Lung (tissue), 12 donors: ENCODE data around the gene BAG2. TPM values are rescaled to one million over a fixed set of nuclear protein-coding genes. Genes with fewer than 3 reads are reported as not detected.

Experiments
- ATAC-seq: fragments of 200-7000 bp; cut with Tn5 transposase; one replicate; pipeline ENCODE4 v1.9.1; 2020; ENCODE audit warnings: moderate number of reproducible peaks; ENCODE audit not compliant: insufficient read depth, low FRiP score
- DNase-seq, 3 donors: peaks; one replicate each; pipeline ENCODE4 v3.0.0-alpha.2; 2013 to 2017
- H3K27ac ChIP-seq, 2 donors: one replicate each; pipeline ENCODE4 v1.5.1; 2013; ENCODE audit warnings: mild to moderate bottlenecking in 2 of 2, moderate library complexity in 2 of 2, control low read depth in 1 of 2, inconsistent platforms in 1 of 2, low read depth in 1 of 2, low read length in 1 of 2
- H3K27me3 ChIP-seq, 3 donors: one replicate each; pipeline ENCODE4 v1.5.1; 2013; ENCODE audit warnings: low read length in 2 of 3; ENCODE audit not compliant: control insufficient read depth in 3 of 3, insufficient read depth in 3 of 3
- H3K36me3 ChIP-seq, 4 donors: one replicate each; pipeline ENCODE4 v1.5.1; 2013; ENCODE audit warnings: low read length in 4 of 4, mild to moderate bottlenecking in 1 of 4, moderate library complexity in 1 of 4; ENCODE audit not compliant: control insufficient read depth in 4 of 4, insufficient read depth in 4 of 4
- H3K4me1 ChIP-seq, 5 donors: one replicate each; pipeline ENCODE4 v1.5.1; 2013; ENCODE audit warnings: low read length in 5 of 5, mild to moderate bottlenecking in 2 of 5, moderate library complexity in 1 of 5; ENCODE audit not compliant: control insufficient read depth in 5 of 5, insufficient read depth in 5 of 5
- H3K4me3 ChIP-seq: one replicate; pipeline ENCODE4 v1.5.1; 2013; ENCODE audit warnings: mild to moderate bottlenecking, control low read depth, moderate library complexity
- H3K9ac ChIP-seq, 2 donors: one replicate each; pipeline ENCODE4 v1.5.1; 2013; ENCODE audit warnings: low read length in 2 of 2, control low read depth in 1 of 2; ENCODE audit not compliant: insufficient read depth in 1 of 2
- H3K9me3 ChIP-seq, 4 donors: one replicate each; pipeline ENCODE4 v1.5.1; 2013; ENCODE audit warnings: low read length in 3 of 4, mild to moderate bottlenecking in 1 of 4, moderate library complexity in 1 of 4; ENCODE audit not compliant: control insufficient read depth in 4 of 4, insufficient read depth in 3 of 4
- WGBS, 2 donors: extraction: QIAGEN DNeasy Blood & Tissue Kit; methylation state at CpG; one replicate each; pipeline ENCODE4 v1.1.7; 2013; 5-methylcytosine and 5-hydroxymethylcytosine counted together
- polyA plus RNA-seq, 2 donors: library from polyadenylated mRNA; stranded (reverse); fragments of 200-250 nt; gene quantifications; one replicate each; pipeline ENCODE4 v1.2.1, GENCODE V29; 2013
- total RNA-seq, 2 donors: library from RNA; depleted of rRNA in 1 of 2; stranded (reverse); fragments of >200 nt in 1 of 2; gene quantifications; one replicate each; pipeline ENCODE4 v1.2.1, GENCODE V29; 2014 to 2021
- TF ChIP-seq, protein P1 (sequence below): IDR thresholded peaks from 2 replicates; pipeline ENCODE4 v1.5.1; 2012; ENCODE audit warnings: mild to moderate bottlenecking; ENCODE audit errors: control extremely low read depth, extremely low read depth
- donor health status: control.
- donor health status: control.
- donor health status: Bipolar disorder and iron deficiency.
- donor health status: healthy.
- donor health status: DM: yes; HTN: yes; CAD: no.

BAG2 gene
- total and polyA plus RNA-seq, 4 donors = 2.4 to 8.0 (median 4.7) TPM

DNA sequence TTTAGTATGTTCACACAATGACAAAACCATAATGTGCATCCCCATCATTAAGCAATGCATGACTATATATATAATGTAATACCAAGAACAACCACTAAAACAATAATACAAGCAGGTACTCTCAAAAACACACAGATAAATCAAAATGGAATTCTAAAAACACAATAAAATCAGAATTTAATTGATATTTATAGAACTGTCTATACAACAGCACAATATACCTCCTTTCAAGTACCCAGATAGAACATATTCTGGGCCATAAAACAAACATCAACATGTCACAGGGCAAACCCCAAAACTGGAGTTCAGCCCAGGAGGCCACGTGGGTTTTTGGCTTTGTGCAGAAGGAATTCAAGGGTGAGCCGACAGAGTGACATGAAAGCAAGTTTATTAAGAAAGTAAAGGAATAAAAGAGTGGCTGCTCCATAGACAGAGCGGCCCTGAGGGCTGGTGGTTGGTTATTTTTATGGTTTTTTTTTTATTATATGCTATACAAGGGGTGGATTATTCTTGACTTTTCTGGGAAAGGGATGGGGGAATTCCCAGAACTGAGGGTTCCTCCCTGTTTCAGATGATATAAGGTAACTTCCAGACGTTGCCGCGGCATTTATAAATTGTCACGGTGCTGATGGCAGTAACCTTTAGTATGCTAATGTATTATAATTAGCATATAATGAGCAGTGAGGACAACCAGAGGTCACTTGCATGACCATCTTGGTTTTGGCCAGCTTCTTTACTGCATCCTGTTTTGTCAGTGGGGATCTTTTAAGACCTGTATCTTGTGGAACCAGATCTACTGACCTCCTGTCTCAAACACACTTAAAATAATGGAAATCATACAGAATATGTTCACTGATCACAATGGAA is 44.3 kb downstream of the BAG2 start:
- Histone ChIP-seq H3K4me1 (peaks cover 0 to 5% (median 0%) of the 10 kb centered on the region in 5 donors), H3K4me3 (no peak overlapping the region), H3K9me3 (no peaks in the 10 kb centered on the region), H3K27me3 (no peaks in the 10 kb centered on the region), H3K27ac (no peak overlapping the region), H3K36me3 (peaks cover 0 to 8% (median 0%) of the 10 kb centered on the region in 4 donors), H3K9ac (no peak overlapping the region)
- TF ChIP-seq, protein P1, sequence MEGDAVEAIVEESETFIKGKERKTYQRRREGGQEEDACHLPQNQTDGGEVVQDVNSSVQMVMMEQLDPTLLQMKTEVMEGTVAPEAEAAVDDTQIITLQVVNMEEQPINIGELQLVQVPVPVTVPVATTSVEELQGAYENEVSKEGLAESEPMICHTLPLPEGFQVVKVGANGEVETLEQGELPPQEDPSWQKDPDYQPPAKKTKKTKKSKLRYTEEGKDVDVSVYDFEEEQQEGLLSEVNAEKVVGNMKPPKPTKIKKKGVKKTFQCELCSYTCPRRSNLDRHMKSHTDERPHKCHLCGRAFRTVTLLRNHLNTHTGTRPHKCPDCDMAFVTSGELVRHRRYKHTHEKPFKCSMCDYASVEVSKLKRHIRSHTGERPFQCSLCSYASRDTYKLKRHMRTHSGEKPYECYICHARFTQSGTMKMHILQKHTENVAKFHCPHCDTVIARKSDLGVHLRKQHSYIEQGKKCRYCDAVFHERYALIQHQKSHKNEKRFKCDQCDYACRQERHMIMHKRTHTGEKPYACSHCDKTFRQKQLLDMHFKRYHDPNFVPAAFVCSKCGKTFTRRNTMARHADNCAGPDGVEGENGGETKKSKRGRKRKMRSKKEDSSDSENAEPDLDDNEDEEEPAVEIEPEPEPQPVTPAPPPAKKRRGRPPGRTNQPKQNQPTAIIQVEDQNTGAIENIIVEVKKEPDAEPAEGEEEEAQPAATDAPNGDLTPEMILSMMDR = no peak
- no peak for ATAC-seq
- 83 to 90% methylated on average over 7 of the region's 7 CpGs for WGBS, 2 donors
- DNase-seq = no peak

GRCh38 chr6:57217270-57217669 is 45.1 kb downstream of the BAG2 start:
- WGBS, 2 donors = 96% methylated on average over 11 of the region's 11 CpGs
- no peaks in the 10 kb centered on the region for H3K27me3 ChIP-seq
- TF ChIP-seq, protein P1 = no peak
- no peak for DNase-seq
- no peak for ATAC-seq
- peaks cover 0 to 5% (median 0%) of the 10 kb centered on the region in 5 donors for H3K4me1 ChIP-seq
- no peak overlapping the region for H3K9ac ChIP-seq
- H3K9me3 ChIP-seq = no peaks in the 10 kb centered on the region
- H3K27ac ChIP-seq = no peak overlapping the region
- no peak overlapping the region for H3K4me3 ChIP-seq
- peaks cover 0 to 14% (median 0%) of the 10 kb centered on the region in 4 donors for H3K36me3 ChIP-seq

DNA sequence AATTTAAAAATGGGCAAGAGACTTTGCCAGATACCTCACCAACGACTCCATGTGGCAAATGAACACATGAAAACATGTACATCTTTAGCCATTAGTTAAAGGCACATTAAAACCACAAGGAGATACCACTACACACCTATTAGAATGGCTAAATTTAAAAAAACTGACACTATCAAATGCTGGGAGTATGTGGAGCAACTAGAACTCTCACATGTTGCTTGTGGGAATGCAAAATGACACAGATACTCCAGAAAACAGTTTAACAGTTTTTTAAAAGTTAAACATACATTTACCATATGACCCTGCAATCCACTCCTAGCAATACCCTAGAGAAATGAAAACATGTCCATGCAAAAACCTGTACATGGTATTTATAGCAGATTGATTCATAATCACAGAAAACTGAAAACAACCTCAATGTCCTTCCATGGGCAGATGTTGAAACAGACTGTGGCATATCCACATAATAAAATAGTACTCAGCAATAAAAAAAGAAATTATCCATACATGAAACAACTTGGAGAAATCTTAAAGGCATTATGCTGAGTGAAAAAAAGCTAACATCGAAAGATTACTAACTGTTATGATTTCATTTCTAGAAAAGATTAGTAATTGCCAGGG is 48.1 kb downstream of the BAG2 start:
- Histone ChIP-seq H3K4me1 (peaks cover 0 to 11% (median 0%) of the 10 kb centered on the region in 5 donors), H3K9ac (no peak overlapping the region), H3K4me3 (no peak overlapping the region), H3K9me3 (no peaks in the 10 kb centered on the region), H3K27me3 (no peaks in the 10 kb centered on the region), H3K36me3 (peaks cover 0 to 14% (median 0%) of the 10 kb centered on the region in 4 donors), H3K27ac (no peak overlapping the region)
- TF ChIP-seq, protein P1 = no peak
- DNase-seq = no peak
- 95 to 96% methylated on average over 2 of the region's 2 CpGs for WGBS, 2 donors
- ATAC-seq = no peak
